PC-3 (cell line): ENCODE results near the gene CRELD2.

Experiments
- EZH2 ChIP-seq: fragments of 300-600 bp; sonication (generic); IDR thresholded peaks from one replicate; pipeline ENCODE4 v1.6.1; 2017; ENCODE audit warnings: antibody characterized with exemption, mild to moderate bottlenecking, low read length; ENCODE audit not compliant: unreplicated experiment
- EZH2phosphoT487 ChIP-seq: fragments of 300-600 bp; sonication (generic); IDR thresholded peaks from 2 replicates; pipeline ENCODE4 v1.6.1; 2018; ENCODE audit warnings: mild to moderate bottlenecking, antibody characterized with exemption, low read length, borderline replicate concordance
- TF ChIP-seq, protein P1 (sequence below): fragments of 300-600 bp; sonication (generic); conservative IDR thresholded peaks from 2 replicates; pipeline ENCODE4 v1.5.1; 2017; ENCODE audit warnings: antibody characterized with exemption, low read depth, mild to moderate bottlenecking, low read length

DNA sequence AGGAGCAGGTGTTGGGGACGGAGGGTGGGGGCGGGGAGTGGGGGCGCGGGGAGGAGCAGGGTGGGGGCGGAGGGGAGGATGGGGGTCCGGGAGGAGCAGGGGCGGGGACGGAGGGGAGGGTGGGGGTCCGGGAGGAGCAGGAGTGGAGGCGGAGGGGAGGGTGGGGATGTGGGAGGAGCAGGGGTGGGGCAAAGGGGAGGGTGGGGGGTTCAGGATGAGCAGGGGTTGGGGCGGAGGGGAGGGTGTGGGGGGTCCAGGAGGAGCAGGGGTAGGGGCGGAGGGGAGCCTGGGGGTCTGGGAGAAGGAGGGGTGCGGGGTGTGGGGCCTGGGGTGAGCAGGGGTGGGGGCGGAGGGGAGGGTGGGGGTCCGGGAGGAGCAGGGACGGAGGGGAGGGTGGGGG lies 17.1 kb downstream of the CRELD2 start:
- TF ChIP-seq, protein P1, sequence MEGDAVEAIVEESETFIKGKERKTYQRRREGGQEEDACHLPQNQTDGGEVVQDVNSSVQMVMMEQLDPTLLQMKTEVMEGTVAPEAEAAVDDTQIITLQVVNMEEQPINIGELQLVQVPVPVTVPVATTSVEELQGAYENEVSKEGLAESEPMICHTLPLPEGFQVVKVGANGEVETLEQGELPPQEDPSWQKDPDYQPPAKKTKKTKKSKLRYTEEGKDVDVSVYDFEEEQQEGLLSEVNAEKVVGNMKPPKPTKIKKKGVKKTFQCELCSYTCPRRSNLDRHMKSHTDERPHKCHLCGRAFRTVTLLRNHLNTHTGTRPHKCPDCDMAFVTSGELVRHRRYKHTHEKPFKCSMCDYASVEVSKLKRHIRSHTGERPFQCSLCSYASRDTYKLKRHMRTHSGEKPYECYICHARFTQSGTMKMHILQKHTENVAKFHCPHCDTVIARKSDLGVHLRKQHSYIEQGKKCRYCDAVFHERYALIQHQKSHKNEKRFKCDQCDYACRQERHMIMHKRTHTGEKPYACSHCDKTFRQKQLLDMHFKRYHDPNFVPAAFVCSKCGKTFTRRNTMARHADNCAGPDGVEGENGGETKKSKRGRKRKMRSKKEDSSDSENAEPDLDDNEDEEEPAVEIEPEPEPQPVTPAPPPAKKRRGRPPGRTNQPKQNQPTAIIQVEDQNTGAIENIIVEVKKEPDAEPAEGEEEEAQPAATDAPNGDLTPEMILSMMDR: no peak
- TF ChIP-seq EZH2: no peak
- no peak for TF ChIP-seq EZH2phosphoT487
